Heart left ventricle (tissue), 13 donors: ENCODE data around the gene PHF3.

Experiments
- CTCF ChIP-seq, 12 donors: fragments of 200-600 bp; sonication (generic) in 4 of 12; IDR thresholded peaks; one replicate each; pipeline versions ENCODE4 v1.5.0 to v1.8.0; 2018 to 2022; ENCODE audit warnings: antibody characterized with exemption in 12 of 12, mild to moderate bottlenecking in 5 of 12
- POLR2A ChIP-seq, 2 donors: fragments of 450-650 bp; IDR thresholded peaks; one replicate each; pipeline ENCODE4 v1.6.1; 2017; ENCODE audit warnings: antibody characterized with exemption in 2 of 2, mild to moderate bottlenecking in 2 of 2, moderate library complexity in 2 of 2
- donor health status: ischemic (EF 13 %, LVEDD 7.1; RV severe dilation, severe dysfunction).
- donor health status: DM: no; HTN: yes; CAD: no.
- donor health status: DM: no; HTN: no; CAD: no.
- donor health status: ischemic (EF 25% LVEDD 6.9; RV normal size, moderate dysfunction).
- donor health status: ischemic (EF 25% LVEDD 5.7; RV mildly dilated, moderate dysfunction).
- donor health status: ischemic (EF 35%, LVEDD 5.7; RV mildly dilated, moderate dysfunction).
- donor health status: nonischemic (EF 11% LVEDD 7.7; RV severe dilation, severe dysfunction).
- donor health status: DM: yes; HTN: yes; CAD: no.
- donor health status: PGD.
- donor health status: ischemic (EF 29% LVEDD 5.4; RV normal size, mild dysfunction).
- donor health status: nonischemic (EF 23%, LVEDD 6.1; RV moderate dilation, normal function).

- TF ChIP-seq CTCF (IDR thresholded peaks at IDR 0.05) (no peak), POLR2A (IDR thresholded peaks at IDR 0.05) (no peak)
Measured at GRCh38 chr6:63637865-63638445, 2.4 kb downstream of the PHF3 start.
